Measurements from ENCODE around the gene SOBP.

Gene SOBP

DNA sequence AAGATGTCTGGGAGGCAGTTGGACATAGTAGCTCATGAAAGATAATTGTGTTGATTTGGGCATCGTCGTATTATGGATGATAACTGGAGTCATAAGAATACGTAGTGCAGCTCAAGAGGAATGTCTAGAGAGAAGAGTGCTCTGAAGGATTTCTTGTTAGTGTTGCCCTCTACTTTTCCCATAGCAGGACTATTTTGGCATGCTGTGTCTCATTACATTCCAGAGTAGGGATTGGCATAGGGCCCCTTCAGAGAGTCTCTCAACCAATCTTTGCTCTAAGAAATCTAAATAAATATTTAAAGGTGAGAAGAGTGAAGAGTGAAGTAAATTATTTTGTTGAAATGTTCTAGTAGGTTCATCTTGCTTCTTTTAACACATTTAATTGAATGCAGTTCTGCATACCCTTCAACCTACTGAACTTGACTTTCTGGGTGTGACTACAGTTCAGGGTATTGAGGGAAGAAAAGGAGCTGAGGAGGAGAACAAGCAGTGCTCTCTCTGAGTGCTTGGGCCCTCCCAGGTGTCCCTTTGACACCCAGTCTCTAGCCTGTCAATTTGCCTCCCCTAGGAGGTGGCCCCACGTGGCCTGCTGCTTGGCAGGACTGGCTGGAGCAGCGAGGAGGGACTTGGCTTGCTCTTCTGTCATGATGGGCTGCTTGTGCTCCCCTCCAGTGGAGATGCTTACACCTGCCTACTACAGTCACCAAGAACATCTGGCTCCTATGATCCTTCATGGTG lies 33.3 kb downstream of the SOBP start:
- FAIRE-seq = no peak

DNA sequence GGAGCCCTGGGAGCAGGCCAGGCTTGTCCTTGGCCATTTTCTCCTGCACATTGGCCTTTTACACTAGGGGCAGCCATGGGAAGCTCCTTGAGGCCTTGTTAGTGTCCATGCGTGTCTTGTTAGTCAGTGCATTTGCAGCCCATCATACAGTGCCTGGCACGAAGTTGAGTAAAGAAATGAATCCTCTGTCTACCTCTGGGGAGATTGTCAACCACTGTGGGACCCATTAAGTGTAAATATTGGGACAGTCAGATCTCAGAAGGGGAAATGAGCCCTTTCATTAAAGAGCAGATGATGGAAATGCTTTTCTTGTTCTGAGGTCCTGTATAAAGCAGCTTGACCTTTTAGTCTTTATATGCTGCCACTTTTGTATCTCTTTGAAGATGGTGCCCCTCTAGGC lies 33.9 kb downstream of the SOBP start:
- no peak for FAIRE-seq

DNA sequence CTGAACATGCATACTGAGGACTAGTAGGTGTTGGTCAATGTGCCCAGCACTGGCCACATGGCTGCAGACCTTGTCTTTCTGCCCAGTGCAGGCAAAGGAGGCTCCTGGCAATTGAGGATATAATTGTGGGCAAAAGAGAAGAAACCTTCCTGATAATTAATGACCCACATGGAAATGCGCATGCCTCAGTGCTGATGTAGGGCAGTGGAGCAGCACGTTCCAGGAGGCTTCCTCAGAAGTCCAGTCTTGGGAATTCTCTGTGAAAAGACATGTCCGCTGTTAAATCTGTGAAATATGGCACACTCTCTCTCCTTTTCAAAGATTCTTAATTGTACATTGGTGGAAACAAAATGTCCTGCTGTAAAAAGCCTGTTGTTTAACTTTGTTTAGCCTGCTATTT lies 34.7 kb downstream of the SOBP start:
- FAIRE-seq = no peak

DNA sequence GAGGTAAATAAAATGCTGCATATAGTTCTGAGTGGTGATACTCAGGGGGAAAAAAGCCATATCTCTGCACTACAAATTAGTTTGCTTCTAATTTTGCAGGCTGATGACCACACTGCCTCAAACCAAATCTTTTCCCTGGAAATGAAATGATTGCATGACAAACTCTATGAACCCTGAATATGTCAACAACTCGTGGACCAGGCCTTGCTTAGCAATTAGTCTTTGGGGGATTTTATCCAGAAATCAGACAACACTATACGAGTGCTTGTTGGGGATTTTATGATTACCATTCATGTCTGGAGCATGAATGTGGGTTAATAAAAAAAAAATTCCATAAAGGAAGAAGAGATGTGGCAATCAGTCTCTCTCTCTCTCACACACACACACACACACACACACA lies 42.0 kb downstream of the SOBP start:
- FAIRE-seq = no peak

DNA sequence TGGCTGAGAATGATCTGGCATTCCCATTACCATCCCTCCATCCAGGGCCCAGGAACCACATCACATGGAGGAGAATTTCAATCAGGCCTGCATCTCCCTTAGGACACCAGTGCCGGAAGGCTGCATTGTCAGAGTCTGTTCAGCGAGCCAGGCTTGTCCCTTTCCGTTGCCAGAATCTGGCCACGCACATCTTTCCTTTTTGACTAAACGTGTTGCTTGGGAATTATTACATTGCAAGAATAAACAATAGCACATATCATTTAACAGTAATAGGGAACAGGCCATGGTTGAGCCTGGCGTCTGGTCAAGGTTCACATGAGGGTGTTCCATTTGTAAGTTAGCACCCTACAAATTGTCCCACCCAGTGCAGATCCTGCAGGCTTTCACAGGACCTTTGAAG lies 42.8 kb downstream of the SOBP start:
- no peak for FAIRE-seq

DNA sequence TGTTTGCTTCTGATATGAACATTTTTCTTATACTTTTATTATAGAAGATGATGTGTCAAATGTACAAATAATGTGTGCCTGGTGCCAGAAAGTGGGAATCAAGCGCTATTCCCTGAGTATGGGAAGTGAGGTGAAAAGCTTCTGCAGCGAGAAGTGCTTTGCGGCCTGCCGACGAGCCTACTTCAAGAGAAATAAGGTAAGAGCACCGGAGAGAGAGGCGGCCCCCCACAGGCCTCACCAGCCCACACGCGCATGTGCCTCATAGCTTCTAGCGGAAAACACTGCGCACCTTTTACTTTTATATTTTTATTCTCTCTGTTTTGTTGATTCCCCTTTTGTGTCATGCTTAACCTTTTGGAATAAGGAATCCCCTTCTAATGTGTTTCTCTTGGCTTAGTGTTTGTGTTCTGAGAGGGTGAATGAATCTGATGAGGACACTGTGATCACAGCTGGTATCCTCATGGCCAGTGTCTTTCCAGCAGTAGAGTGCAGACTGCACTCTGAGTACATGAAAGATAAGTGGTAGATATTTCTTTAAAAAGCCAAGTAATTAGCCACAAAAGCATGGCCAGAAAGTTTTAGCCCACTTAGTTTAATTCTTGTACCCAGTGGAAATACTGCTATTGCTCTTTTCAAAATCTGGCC lies 43.6 kb downstream of the SOBP start:
- FAIRE-seq = no peak

DNA sequence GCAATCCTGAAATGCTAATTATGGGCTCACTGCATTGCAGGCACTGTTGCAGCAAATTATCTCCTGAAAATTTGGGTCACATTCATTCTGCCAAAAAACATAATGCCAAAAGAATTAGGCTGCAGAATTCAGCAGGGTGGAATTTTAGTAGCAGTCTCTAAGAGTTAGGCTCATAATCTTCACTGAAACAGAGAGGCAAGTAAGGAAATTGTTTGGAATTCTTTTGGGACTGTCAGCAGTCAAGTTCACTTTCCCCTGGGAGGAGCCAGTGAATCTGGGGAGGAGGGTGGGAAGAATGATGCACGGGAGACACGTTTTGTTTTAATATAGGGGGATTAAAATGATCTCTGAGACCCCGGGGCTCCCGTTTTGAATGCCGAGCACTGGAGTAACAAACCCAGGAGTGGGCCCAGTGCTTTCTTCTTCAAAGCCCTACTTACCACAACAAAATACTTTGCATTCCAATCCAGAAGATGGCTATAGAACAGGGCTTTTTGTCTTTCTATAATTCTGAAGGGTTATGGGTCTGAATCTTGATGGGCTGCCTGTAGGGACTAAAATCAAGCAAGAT lies 44.7 kb downstream of the SOBP start:
- no peak for FAIRE-seq

DNA sequence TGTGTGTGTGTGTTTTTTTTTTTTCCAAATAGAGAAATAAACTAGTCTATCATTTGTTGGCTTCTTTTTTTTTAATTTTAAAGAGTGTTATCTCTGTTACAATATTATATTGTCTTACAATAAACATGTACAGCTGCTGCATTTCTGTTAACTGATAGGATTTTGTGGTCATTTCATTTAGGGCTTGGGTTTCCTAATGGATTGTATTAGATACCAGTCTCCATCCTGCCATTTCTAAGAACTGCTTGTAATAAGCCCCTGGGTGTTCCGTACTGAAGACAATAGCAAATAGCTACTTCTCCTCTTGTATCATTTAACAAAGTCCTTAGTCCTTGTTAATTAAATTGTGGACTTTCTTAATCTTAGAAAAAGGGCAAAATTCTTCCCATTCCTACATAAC lies 45.7 kb downstream of the SOBP start:
- no peak for FAIRE-seq

DNA sequence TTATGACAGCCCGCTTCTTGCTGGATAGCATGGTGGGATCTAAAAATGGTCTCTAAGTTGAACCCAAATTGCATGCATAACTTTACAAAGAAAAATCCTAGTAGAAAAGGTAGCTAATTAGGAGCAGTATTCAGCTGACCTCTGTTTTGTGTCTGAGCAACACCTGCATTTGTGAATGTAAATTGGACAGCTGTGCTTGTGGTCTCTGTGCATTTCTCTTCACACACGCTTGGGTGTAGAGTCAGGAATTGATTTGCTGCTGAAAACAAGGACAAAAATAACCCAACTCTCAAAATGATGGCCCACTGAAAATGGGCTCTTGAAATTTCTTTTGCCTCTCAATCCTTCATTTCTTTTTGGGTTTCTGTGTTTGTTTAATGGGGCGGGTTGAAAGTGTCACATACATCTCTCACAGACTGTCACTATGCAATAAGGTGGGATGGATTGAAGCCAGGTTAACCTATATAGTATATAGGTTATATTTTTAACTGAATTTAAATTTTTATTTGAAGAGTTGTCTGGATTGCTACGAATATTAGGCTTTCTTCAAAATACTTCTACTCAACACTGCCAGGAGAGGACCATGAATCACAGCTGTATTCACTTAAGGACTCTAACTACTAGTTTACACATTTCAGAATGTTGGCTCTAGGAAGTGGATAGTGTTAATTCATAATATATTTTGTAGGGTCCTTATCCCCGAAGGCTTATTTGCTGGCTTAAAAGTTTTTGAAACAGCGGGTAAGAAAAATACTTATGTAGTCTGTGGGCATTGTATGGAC lies 46.5 kb downstream of the SOBP start:
- no peak for FAIRE-seq

DNA sequence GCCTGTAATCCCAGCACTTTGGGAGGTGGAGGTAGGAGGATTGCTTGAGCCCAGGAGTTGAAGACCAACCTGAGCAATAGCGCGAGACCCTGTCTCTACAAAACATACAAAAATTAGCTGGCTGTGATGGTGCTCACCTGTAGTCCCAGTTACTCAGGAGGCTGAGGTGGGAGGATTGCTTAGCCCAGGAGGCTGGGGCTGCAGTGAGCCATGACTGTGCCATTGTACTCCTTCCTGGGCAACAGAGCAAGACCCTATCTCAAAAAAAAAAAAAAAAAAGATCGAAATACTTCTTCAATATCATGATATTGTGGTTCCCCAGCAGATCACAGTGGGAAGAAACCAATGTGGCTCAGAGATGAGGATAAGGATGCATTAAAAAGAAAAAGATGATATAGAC lies 47.6 kb downstream of the SOBP start:
- no peak for FAIRE-seq

DNA sequence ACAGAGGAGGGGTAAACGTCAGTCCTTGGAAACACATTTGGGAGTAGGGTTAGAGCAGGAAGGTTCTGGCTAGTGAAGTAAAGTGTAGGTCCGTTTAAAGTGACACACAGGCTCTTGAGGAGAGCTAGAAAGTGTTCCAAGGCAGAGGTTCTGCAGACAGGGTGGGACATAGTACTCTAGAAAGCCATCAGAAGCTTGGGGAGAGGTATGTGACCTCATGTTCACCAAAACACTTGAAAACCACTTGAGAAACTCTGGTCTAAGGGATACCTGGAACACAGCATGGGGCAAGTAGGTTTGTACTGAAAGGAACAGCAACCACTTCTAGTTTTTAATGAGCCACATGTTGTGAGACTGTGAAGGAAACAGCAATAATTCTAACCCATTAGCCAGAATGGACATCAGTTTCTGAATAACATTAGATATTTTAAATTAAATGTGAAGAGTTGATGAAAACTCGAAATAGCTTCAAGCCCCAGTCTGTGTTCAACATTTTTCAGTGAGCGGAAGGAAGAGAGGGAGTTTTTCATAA lies 49.0 kb downstream of the SOBP start:
- no peak for FAIRE-seq

DNA sequence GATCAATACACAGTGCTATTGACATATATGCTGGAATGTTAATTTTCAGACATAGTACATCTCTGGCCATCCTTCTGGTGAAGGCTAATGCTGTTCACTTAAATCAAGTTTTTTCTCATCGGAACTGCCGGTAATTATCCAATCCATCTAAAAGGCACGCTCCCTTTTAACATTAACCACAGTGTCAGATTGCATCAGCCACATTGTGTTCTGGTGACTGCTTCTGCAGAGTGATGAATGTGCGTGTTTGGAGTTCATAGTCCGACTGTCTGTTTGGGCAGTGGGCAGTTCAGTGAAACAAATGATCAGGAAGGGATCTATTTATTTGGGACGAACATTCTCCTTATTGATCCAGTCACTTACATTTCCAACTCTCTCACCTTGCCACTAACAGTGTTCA lies 49.5 kb downstream of the SOBP start:
- no peak for FAIRE-seq

DNA sequence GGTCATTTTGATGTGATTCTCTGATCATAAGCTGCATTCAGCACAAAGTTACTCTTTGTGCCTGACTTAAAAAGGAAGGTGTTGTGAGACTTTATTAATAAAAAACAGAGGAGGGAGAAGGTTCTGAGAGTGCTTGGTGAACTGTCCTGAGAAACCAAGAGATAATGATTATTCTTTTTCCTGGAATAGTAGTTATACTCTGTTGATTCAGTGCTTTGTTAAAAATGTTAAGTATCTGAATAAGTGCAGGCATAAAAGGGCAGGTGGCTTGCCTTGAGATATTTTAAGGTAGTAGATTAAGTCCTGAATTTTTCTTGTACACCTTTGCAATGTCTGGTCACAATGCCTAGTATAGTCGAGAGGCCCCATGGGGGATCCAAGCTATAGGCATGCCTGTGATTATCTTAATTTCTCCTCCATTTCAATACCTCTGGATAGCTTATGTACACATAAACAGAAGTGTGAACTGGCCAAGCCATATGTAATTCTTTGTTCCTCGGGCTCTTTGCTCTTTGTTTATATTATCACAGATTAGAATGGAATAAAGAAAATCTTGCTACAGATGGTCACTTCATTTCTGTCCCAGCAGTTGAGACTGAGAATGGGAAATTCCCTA lies 50.0 kb downstream of the SOBP start:
- FAIRE-seq = no peak

DNA sequence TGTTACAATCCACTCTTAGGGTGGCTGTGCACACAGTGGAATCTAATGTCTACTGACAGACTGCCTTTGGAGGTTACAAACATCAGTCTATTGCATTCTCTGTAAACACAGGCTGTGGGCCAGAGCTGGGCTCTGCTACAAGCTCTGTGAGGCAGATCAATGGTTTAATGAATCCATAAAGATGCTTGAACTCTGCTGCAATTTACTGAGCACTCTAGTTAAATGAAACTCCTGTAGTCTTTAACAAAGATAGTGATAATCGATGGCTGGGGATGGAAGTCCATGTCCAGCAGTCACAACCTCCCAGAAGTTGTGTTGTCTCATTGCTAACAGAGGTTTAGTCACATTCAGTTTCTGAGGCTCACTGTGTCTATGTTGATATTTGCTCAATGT lies 50.5 kb downstream of the SOBP start:
- FAIRE-seq = no peak

DNA sequence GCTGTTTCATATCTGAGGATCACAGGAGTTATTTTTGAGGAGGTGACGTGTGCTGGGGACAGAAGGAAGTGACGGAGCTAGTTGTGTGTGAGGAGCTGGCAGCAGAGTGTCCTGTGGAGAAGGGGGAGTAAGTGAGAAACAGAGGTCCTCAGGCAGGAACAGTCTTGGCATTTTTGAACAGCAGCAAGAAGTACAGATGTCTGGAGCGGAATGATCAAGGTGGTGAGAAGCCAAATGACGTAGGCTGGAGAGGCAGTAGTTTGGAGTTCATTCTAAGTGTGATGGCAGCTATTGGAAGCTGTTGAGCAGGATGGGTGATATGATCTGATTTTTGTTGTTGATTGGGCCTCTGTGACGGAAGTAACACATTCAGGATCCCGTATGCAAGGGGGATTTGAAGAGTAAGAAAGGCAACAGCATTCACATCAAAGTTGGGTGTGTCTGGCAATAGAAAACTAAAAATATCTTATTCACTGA lies 52.3 kb downstream of the SOBP start:
- FAIRE-seq = no peak

DNA sequence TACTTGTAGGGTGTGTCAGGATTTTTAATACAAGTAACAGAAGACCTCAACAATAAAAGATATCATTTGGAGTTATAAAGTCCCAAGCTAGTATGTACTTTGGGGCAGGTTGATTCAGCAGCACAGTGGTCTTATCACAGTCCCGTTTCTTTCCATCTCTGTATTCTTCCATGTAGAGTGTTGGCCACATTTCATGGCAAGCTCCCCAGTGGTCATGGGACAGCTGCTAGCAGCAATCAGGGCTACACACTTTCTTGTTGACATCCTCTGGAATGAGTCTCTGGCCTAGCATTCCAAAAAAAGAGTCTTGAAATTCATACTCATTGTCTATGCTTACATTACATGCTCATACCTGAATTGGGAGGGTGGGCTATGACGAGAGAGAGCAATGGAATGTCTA lies 53.2 kb downstream of the SOBP start:
- no peak for FAIRE-seq

DNA sequence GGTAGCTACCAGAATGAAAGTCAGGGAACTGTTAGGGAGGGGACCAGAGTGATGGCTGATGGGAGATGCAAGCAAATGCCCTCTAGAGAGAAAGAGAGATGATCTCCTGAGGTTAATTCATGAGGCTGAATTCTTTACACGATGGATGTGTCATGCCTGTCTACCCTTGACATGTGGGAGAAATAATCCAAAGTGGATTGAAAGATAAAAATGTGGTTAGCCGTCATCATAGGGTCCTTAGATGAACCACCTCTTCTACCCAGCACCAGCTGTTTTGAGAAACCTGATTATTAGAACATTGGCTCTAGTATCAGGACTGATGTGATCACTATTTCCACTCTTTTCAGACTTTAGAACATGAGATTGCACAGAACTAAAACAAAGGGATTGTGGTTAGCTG lies 53.6 kb downstream of the SOBP start:
- no peak for FAIRE-seq

DNA sequence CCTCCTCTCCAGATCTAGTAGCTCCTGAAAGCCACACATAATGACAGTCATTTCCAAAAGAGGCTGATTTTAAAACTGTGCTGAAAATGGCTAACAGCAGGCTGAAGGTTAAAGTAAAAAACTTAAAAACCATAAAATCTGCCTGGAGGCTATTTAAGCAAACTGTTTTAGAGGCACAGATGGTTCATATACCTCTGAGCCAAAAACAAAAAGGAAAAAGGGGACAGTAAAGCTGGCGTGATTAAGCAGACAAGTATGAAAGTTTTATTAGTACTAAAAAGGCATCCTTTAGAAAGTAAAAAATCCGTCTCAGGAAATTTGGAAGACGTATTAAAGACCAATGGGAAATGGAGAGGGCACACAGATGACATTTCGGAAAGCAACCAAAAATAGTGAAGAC lies 55.8 kb downstream of the SOBP start:
- FAIRE-seq = no peak

DNA sequence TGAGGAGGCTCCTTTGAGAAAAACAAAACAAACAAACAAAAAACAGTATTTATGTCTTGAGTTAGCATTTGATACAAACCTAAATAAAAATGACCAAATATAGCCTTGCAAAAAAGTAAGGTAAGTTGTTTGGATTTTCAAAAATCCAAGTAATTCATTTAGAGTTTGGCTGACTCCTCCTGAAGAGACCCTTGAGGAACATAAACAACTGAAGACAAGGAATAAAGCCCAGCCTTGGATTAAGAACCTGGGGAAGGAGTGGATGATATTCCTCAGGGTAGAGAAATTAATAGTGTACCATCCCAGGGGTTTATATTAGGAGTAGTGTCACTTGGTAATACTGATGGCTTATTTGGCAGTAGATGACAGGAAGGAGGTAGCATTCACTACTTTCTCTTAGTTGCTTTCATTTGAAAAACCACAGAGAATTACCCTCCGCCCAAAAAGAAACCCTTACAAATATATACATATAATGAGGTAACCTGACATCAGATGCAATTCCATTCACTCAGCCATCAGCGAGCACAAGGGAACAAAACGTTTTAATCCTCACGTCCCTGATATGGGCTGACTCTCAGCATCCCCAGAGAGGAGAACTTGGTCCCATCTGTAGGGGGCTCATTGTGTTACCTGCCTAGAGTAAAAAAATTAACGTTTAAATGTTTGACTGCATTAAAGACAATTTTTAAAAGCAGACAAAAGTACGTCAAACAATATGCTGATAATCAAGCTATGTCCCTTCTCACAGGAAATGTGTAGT lies 57.0 kb downstream of the SOBP start:
- FAIRE-seq = no peak

DNA sequence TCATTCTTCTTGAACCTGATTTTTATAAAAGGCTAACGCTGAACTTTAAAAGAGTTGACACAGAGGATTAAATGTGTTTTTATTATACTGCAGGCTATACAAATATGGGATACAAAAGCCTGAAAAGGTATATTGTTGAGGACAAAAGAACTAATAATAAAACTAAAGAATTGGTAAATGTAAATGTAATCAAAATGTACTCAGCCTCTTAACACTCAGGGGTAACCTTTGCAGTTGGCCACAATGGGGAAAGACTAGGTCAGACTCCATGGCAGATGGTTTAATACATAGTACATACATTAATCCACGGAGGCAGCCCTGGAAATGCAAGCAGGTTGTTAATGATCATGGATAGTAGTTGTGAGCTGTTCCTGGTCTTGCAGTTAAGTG lies 57.5 kb downstream of the SOBP start:
- no peak for FAIRE-seq

DNA sequence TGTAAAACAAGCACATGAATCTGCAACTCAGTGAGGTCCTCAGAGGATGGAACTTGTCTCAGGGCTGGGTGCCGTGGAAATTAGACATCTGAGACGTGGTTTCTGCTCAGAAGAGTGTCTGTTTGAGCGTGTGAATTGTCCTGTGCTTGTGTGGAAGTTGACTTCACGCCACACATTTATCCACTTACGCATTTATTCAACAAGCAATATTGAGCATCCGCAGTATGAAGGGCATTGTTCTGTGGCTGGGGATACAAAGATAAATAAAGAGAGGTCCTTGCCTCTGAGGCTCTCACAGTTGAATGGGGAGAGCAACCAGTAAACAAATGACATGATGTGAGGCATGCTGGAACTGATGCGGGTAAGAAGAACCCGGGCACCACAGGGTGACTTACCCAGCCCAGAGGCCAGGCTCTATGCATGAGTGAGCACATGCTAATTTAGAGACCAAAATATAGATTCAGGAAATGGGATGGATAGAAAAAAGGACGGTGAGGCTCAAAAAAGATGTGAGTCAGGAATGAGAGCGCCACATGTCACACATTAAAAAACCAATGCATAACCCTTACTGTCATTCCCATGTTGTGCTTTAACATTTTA lies 60.4 kb downstream of the SOBP start:
- no peak for FAIRE-seq

DNA sequence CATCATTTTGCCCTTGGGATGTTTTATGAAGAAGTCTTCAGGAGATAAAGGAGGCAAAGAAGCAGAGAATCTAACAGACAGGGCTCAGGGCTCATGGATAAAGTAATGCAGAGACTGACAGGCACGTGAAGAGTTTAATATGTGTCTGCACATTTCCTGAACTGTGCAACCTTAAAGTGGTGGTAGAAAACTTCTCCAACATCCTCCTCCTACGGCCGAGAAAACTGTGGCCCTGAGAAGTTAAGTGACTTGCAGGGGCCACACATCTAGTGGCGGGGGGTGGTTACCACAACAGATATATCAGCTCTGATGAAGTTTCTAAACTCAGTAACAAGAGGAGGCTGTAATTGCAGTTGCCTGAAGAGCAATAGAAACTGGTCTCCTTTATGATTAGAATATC lies 61.0 kb downstream of the SOBP start:
- no peak for FAIRE-seq

All from colon (tissue), 2 donors.